Activated CD4-positive, alpha-beta T cell treated with anti-CD3 and anti-CD28 coated beads, Interleukin-2, amount 10 ng/mL, durations not matched to agents 24 days and 14 days (primary cell): ENCODE results near the gene ENTPD6. TPM values are rescaled to one million over a fixed set of nuclear protein-coding genes. Genes with fewer than 3 reads are reported as not detected.
"Not testable (repeated sequence)": the region's sequence is repeated elsewhere in the genome, so short reads cannot be mapped to it uniquely, and the experiment has no call there.

Experiments used
- DNase-seq: peaks from one replicate; pipeline ENCODE4 v3.0.0; 2022
- H3K27ac Mint-ChIP-seq: one replicate; pipeline ENCODE4 v1.8.0; 2022; ENCODE audit warnings: mild to moderate bottlenecking, mixed read lengths
- H3K27me3 Mint-ChIP-seq: one replicate; pipeline ENCODE4 v1.8.0; 2022; ENCODE audit warnings: mixed read lengths
- H3K36me3 Mint-ChIP-seq: one replicate; pipeline ENCODE4 v1.8.0; 2022; ENCODE audit warnings: low read depth, mild to moderate bottlenecking, mixed read lengths
- H3K4me1 Mint-ChIP-seq: one replicate; pipeline ENCODE4 v1.8.0; 2021; ENCODE audit warnings: mixed read lengths
- H3K4me3 Mint-ChIP-seq: one replicate; pipeline ENCODE4 v1.8.0; 2022; ENCODE audit warnings: mild to moderate bottlenecking, moderate library complexity, mixed read lengths
- H3K9me3 Mint-ChIP-seq: one replicate; pipeline ENCODE4 v1.8.0; 2021; ENCODE audit warnings: mixed read lengths
- intact Hi-C: fragments of 100-400 bp; cut with micrococcal nuclease; formaldehyde crosslinking; loops from one replicate; pipeline ENCODE4 v1.15.1; 2023
- total RNA-seq: library from RNA; stranded (reverse); gene quantifications from 2 replicates; pipeline ENCODE4 v1.2.3, GENCODE V29; 2022

ENTPD6 gene
- total RNA-seq, 1 donor from 2014 or later: 44.2 TPM

- intact Hi-C loops: no loop called here
- H3K9me3 Mint-ChIP-seq: no peaks in the 10 kb centered on the region
Measured at GRCh38 chr20:25227317-25227831, 31.9 kb downstream of the ENTPD6 start.

GRCh38 chr20:25229486-25230165 is 34.1 kb downstream of the ENTPD6 start:
- intact Hi-C loops: no loop called here

More at GRCh38 chr20:25227317-25227831, 31.9 kb downstream of the ENTPD6 start:
- Mint-ChIP-seq H3K27me3 (no peaks in the 10 kb centered on the region), H3K36me3 (peaks cover 2% of the 10 kb centered on the region), H3K27ac (no peak overlapping the region), H3K4me3 (no peak overlapping the region), H3K4me1 (peaks cover 6% of the 10 kb centered on the region)
- DNase-seq: no peak

GRCh38 chr20:25230166-25230831 is 34.8 kb downstream of the ENTPD6 start:
- no peak for DNase-seq
- Mint-ChIP-seq H3K36me3 (no peaks in the 10 kb centered on the region), H3K4me3 (no peak overlapping the region), H3K27me3 (no peaks in the 10 kb centered on the region), H3K9me3 (no peaks in the 10 kb centered on the region), H3K4me1 (no peaks in the 10 kb centered on the region), H3K27ac (no peak overlapping the region)
- intact Hi-C loops: no loop called here

More at GRCh38 chr20:25229486-25230165, 34.1 kb downstream of the ENTPD6 start:
- H3K4me3 Mint-ChIP-seq: no peak overlapping the region
- no peaks in the 10 kb centered on the region for H3K4me1 Mint-ChIP-seq
- DNase-seq: no peak
- H3K36me3 Mint-ChIP-seq: no peaks in the 10 kb centered on the region
- H3K9me3 Mint-ChIP-seq: no peaks in the 10 kb centered on the region
- H3K27me3 Mint-ChIP-seq: no peaks in the 10 kb centered on the region
- H3K27ac Mint-ChIP-seq: no peak overlapping the region

GRCh38 chr20:25233016-25233772 is 37.7 kb downstream of the ENTPD6 start:
- Mint-ChIP-seq H3K27me3 (no peaks in the 10 kb centered on the region), H3K9me3 (no peaks in the 10 kb centered on the region), H3K4me1 (peaks cover 11% of the 10 kb centered on the region), H3K36me3 (no peaks in the 10 kb centered on the region), H3K27ac (no peak overlapping the region), H3K4me3 (no peak overlapping the region)
- intact Hi-C loops: no loop called here
- no peak for DNase-seq

GRCh38 chr20:25234009-25234849 is 38.7 kb downstream of the ENTPD6 start:
- H3K9me3 Mint-ChIP-seq, intact Hi-C loops: not testable (repeated sequence)

GRCh38 chr20:25236450-25237304 is 41.2 kb downstream of the ENTPD6 start:
- Mint-ChIP-seq H3K36me3 (no peaks in the 10 kb centered on the region), H3K27ac (peak overlapping the region; percentile 39), H3K4me3 (no peak overlapping the region), H3K9me3 (no peaks in the 10 kb centered on the region), H3K27me3 (no peaks in the 10 kb centered on the region), H3K4me1 (peaks cover 22% of the 10 kb centered on the region)
- intact Hi-C loops: loop anchor here (1.0 to 5.0 kb wide), 2 partner anchors 74 to 284 kb away; no protein-coding TSS in a partner anchor
- DNase-seq: no peak

More at GRCh38 chr20:25234009-25234849, 38.7 kb downstream of the ENTPD6 start:
- not testable (repeated sequence) for H3K36me3 Mint-ChIP-seq, H3K4me3 Mint-ChIP-seq, H3K27me3 Mint-ChIP-seq, H3K27ac Mint-ChIP-seq, DNase-seq
- peaks cover 19% of the 10 kb centered on the region for H3K4me1 Mint-ChIP-seq

- intact Hi-C loops: loop anchor here (1.0 to 5.0 kb wide), 4 partner anchors 10 to 285 kb away; no protein-coding TSS in a partner anchor
- peak overlapping the region; percentile 91 for H3K27ac Mint-ChIP-seq
- H3K9me3 Mint-ChIP-seq: no peaks in the 10 kb centered on the region
- H3K36me3 Mint-ChIP-seq: no peaks in the 10 kb centered on the region
- peak; percentile 81 for DNase-seq
- H3K27me3 Mint-ChIP-seq: peaks cover under 1% of the 10 kb centered on the region
- H3K4me1 Mint-ChIP-seq: peaks cover 22% of the 10 kb centered on the region
- peak overlapping the region; percentile 55 for H3K4me3 Mint-ChIP-seq
Measured at GRCh38 chr20:25237610-25238318, 42.3 kb downstream of the ENTPD6 start.

GRCh38 chr20:25238319-25239037 is 43.0 kb downstream of the ENTPD6 start:
- no peaks in the 10 kb centered on the region for H3K36me3 Mint-ChIP-seq
- peaks cover 22% of the 10 kb centered on the region for H3K4me1 Mint-ChIP-seq
- H3K9me3 Mint-ChIP-seq: no peaks in the 10 kb centered on the region
- no peak for DNase-seq
- H3K27ac Mint-ChIP-seq: peak overlapping the region; percentile 91
- H3K4me3 Mint-ChIP-seq: peak overlapping the region; percentile 55
- intact Hi-C loops: loop anchor here (1.0 to 5.0 kb wide), 3 partner anchors 9 to 286 kb away; no protein-coding TSS in a partner anchor
- H3K27me3 Mint-ChIP-seq: peaks cover 3% of the 10 kb centered on the region

- Mint-ChIP-seq H3K27ac (peak overlapping the region; percentile 20), H3K36me3 (no peaks in the 10 kb centered on the region), H3K27me3 (peaks cover 3% of the 10 kb centered on the region), H3K4me3 (no peak overlapping the region), H3K9me3 (no peaks in the 10 kb centered on the region), H3K4me1 (peaks cover 22% of the 10 kb centered on the region)
- DNase-seq: no peak
- intact Hi-C loops: loop anchor here (5.0 kb wide), 1 partner anchor 287 kb away; no protein-coding TSS in a partner anchor
Measured at GRCh38 chr20:25239387-25240370, 44.2 kb downstream of the ENTPD6 start.

GRCh38 chr20:25240851-25241658 is 45.5 kb downstream of the ENTPD6 start:
- H3K27ac Mint-ChIP-seq, H3K9me3 Mint-ChIP-seq, intact Hi-C loops, H3K4me3 Mint-ChIP-seq, H3K36me3 Mint-ChIP-seq, DNase-seq, H3K27me3 Mint-ChIP-seq: not testable (repeated sequence)
- H3K4me1 Mint-ChIP-seq: peaks cover 22% of the 10 kb centered on the region
